HepG2 (cell line): ENCODE data around the gene TBL3. TPM values are rescaled to one million over a fixed set of nuclear protein-coding genes. Genes with fewer than 3 reads are reported as not detected.

ENCODE experiments used
- AGO2 ChIP-seq: fragments of 200-400 bp; formaldehyde crosslinking; optimal IDR thresholded peaks from 2 replicates; pipeline ENCODE3; 2017; ENCODE audit warnings: mild to moderate bottlenecking, low read depth, low read length, moderate library complexity
- BHLHE40 ChIP-seq: IDR thresholded peaks from 2 replicates; pipeline ENCODE4 v1.6.1; 2011; ENCODE audit warnings: low read length, improper control_type of control experiment
- EED ChIP-seq: sonication (generic); formaldehyde crosslinking; IDR thresholded peaks from 2 replicates; pipeline ENCODE4 v1.5.0; 2020; ENCODE audit warnings: mild to moderate bottlenecking, missing genetic modification reagents
- FOSL1 ChIP-seq: sonication (generic); formaldehyde crosslinking; IDR thresholded peaks from 2 replicates; pipeline ENCODE4 v1.9.0; 2021; ENCODE audit warnings: missing genetic modification reagents, borderline replicate concordance
- GATAD2A ChIP-seq: IDR thresholded peaks from 2 replicates; pipeline ENCODE4 v1.6.1; 2016
- HINFP ChIP-seq: sonication (generic); formaldehyde crosslinking; IDR thresholded peaks from 2 replicates; pipeline ENCODE4 v1.4.0; 2020; ENCODE audit warnings: low read depth, mild to moderate bottlenecking, missing genetic modification reagents
- POGK ChIP-seq: sonication (generic); formaldehyde crosslinking; conservative IDR thresholded peaks from 2 replicates; pipeline ENCODE4 v1.8.0; 2022; ENCODE audit warnings: mild to moderate bottlenecking, moderate library complexity, missing genetic modification reagents
- SIN3B ChIP-seq: fragments of 150-350 bp; IDR thresholded peaks from 2 replicates; pipeline ENCODE4 v1.6.1; 2014; ENCODE audit warnings: low read length
- SKI ChIP-seq: fragments of 450-650 bp; IDR thresholded peaks from one replicate; pipeline ENCODE4 v1.6.1; 2018; ENCODE audit warnings: mild to moderate bottlenecking; ENCODE audit not compliant: partially characterized antibody
- SMC3 ChIP-seq: IDR thresholded peaks from 2 replicates; pipeline ENCODE4 v1.6.1; 2011; ENCODE audit warnings: low read length, improper control_type of control experiment
- SP1 ChIP-seq, 2 experiments: fragments of 450-650 bp in 1 of 2; sonication (generic) in 1 of 2; formaldehyde crosslinking in 1 of 2; IDR thresholded peaks; 2 replicates each; pipeline versions ENCODE4 v1.4.0 to v1.6.1; 2016 to 2020; ENCODE audit warnings: missing genetic modification reagents in 1 of 2
- XRCC5 ChIP-seq: fragments of 200-400 bp; formaldehyde crosslinking; optimal IDR thresholded peaks from 2 replicates; pipeline ENCODE3; 2017; ENCODE audit warnings: mild to moderate bottlenecking, low read length
- ZNF234 ChIP-seq: sonication (generic); formaldehyde crosslinking; conservative IDR thresholded peaks from 2 replicates; pipeline ENCODE4 v1.5.1; 2020; ENCODE audit warnings: mild to moderate bottlenecking, missing genetic modification reagents
- ZNF235 ChIP-seq: sonication (generic); formaldehyde crosslinking; IDR thresholded peaks from 2 replicates; pipeline ENCODE4 v1.8.1; 2023; ENCODE audit warnings: mild to moderate bottlenecking, missing genetic modification reagents, borderline replicate concordance
- ZNF260 ChIP-seq: sonication (generic); formaldehyde crosslinking; IDR thresholded peaks from 2 replicates; pipeline ENCODE4 v1.4.0; 2020; ENCODE audit warnings: missing genetic modification reagents, low read depth, mild to moderate bottlenecking, borderline replicate concordance
- ZNF337 ChIP-seq: sonication (generic); formaldehyde crosslinking; IDR thresholded peaks from 2 replicates; pipeline ENCODE4 v1.5.1; 2020; ENCODE audit warnings: missing genetic modification reagents, low read depth, mild to moderate bottlenecking, borderline replicate concordance
- ZNF460 ChIP-seq: sonication (generic); formaldehyde crosslinking; IDR thresholded peaks from 2 replicates; pipeline ENCODE4 v1.5.1; 2020; ENCODE audit warnings: missing genetic modification reagents, mild to moderate bottlenecking, borderline replicate concordance
- ZNF570 ChIP-seq: sonication (generic); formaldehyde crosslinking; IDR thresholded peaks from 2 replicates; pipeline ENCODE4 v1.4.0; 2020; ENCODE audit warnings: mild to moderate bottlenecking, missing genetic modification reagents, borderline replicate concordance
- polyA plus RNA-seq, 8 experiments: library from polyadenylated mRNA; depleted of rRNA in 3 of 8; stranded (reverse) in 7 of 8; unstranded in 1 of 8; fragments of >200 nt; fragmentation: Illumina TruSeq in 4 of 8; extraction: Trizol in 4 of 8; gene quantifications; 2 replicates each; pipeline versions ENCODE4 v1.2.1 to v1.2.3, GENCODE V29; 2011 to 2016; ENCODE audit warnings: low read depth in 4 of 8, missing spikeins in 1 of 8, mixed read lengths in 1 of 8; ENCODE audit not compliant: insufficient read depth in 1 of 8
- total RNA-seq, 5 experiments: library from RNA; depleted of rRNA; stranded (reverse); fragments of >200 nt; fragmentation: Illumina TruSeq; extraction: Trizol; gene quantifications; 2 replicates each; pipeline ENCODE4 v1.2.3, GENCODE V29; 2016; ENCODE audit warnings: low read depth in 1 of 5
- TF ChIP-seq, protein P1 (sequence below): sonication (generic); formaldehyde crosslinking; IDR thresholded peaks from 2 replicates; pipeline ENCODE4 v1.8.1; 2022; ENCODE audit warnings: low read depth, mild to moderate bottlenecking, missing genetic modification reagents
- TF ChIP-seq, protein P2 (sequence below): fragments of 450-650 bp; IDR thresholded peaks from 2 replicates; pipeline ENCODE4 v1.6.1; 2017; ENCODE audit warnings: mild to moderate bottlenecking

The TBL3 gene
- total and polyA plus RNA-seq, 2 of the 13 experiments (the other 11 are each of a cell fraction or from before 2014, with no cell fraction given) = 16.8 to 38.0 TPM

GRCh38 chr16:1960665-1961630 is 10.9 kb upstream of the TBL3 start (continued):
- TF ChIP-seq, protein P1, sequence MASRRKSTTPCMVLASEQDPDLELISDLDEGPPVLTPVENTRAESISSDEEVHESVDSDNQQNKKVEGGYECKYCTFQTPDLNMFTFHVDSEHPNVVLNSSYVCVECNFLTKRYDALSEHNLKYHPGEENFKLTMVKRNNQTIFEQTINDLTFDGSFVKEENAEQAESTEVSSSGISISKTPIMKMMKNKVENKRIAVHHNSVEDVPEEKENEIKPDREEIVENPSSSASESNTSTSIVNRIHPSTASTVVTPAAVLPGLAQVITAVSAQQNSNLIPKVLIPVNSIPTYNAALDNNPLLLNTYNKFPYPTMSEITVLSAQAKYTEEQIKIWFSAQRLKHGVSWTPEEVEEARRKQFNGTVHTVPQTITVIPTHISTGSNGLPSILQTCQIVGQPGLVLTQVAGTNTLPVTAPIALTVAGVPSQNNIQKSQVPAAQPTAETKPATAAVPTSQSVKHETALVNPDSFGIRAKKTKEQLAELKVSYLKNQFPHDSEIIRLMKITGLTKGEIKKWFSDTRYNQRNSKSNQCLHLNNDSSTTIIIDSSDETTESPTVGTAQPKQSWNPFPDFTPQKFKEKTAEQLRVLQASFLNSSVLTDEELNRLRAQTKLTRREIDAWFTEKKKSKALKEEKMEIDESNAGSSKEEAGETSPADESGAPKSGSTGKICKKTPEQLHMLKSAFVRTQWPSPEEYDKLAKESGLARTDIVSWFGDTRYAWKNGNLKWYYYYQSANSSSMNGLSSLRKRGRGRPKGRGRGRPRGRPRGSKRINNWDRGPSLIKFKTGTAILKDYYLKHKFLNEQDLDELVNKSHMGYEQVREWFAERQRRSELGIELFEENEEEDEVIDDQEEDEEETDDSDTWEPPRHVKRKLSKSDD (CRISPR knock-in tag) = no peak
- TF ChIP-seq FOSL1 (CRISPR knock-in tag) (no peak), SMC3 (no peak), ZNF337 (CRISPR knock-in tag) (no peak), ZNF234 (CRISPR knock-in tag) (no peak), AGO2 (peak; percentile 22), XRCC5 (no peak), GATAD2A (CRISPR knock-in tag) (0 out of 2 replicates have a peak, but pooled peaks have one; percentile 29), HINFP (CRISPR knock-in tag) (no peak), SIN3B (no peak), SKI (no peak), ZNF570 (no peak), ZNF460 (no peak), ZNF235 (CRISPR knock-in tag) (no peak), ZNF260 (no peak), SP1 (IDR thresholded peaks at IDR 0.05) (no peak), SP1 (CRISPR knock-in tag; IDR thresholded peaks at IDR 0.05) (no peak), EED (CRISPR knock-in tag) (no peak), POGK (CRISPR knock-in tag) (no peak), BHLHE40 (no peak)
- TF ChIP-seq, protein P2, sequence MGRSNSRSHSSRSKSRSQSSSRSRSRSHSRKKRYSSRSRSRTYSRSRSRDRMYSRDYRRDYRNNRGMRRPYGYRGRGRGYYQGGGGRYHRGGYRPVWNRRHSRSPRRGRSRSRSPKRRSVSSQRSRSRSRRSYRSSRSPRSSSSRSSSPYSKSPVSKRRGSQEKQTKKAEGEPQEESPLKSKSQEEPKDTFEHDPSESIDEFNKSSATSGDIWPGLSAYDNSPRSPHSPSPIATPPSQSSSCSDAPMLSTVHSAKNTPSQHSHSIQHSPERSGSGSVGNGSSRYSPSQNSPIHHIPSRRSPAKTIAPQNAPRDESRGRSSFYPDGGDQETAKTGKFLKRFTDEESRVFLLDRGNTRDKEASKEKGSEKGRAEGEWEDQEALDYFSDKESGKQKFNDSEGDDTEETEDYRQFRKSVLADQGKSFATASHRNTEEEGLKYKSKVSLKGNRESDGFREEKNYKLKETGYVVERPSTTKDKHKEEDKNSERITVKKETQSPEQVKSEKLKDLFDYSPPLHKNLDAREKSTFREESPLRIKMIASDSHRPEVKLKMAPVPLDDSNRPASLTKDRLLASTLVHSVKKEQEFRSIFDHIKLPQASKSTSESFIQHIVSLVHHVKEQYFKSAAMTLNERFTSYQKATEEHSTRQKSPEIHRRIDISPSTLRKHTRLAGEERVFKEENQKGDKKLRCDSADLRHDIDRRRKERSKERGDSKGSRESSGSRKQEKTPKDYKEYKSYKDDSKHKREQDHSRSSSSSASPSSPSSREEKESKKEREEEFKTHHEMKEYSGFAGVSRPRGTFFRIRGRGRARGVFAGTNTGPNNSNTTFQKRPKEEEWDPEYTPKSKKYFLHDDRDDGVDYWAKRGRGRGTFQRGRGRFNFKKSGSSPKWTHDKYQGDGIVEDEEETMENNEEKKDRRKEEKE = no peak
